ENCODE results near the gene RPP25L.
"Not testable (repeated sequence)": the region's sequence is repeated elsewhere in the genome, so short reads cannot be mapped to it uniquely, and the experiment has no call there.

Gene RPP25L
- 7.3 reads per million, percentile 26 among the genes with 10 or more reads in this experiment for total RNA-seq

- DNase-seq: peak; percentile 78
Observed at GRCh38 chr9:34611811-34612787, at the start of gene RPP25L. TSS of gene RPP25L (minus strand) at chr9:34612097. CDS start at chr9:34611296, 801 bp downstream.

- no peak for DNase-seq
Observed at GRCh38 chr9:34659592-34660253, 47.8 kb upstream of the RPP25L start.

GRCh38 chr9:34658461-34658860 lies 46.6 kb upstream of the RPP25L start:
- no peak for DNase-seq

GRCh38 chr9:34656992-34657391 lies 45.1 kb upstream of the RPP25L start:
- no peak for DNase-seq

GRCh38 chr9:34655394-34655793 lies 43.5 kb upstream of the RPP25L start:
- no peak for DNase-seq

GRCh38 chr9:34654323-34655051 lies 42.6 kb upstream of the RPP25L start:
- DNase-seq: no peak

- no peak for DNase-seq
Observed at GRCh38 chr9:34653151-34654072, 41.5 kb upstream of the RPP25L start.

- no peak for DNase-seq
Observed at GRCh38 chr9:34652602-34653000, 40.7 kb upstream of the RPP25L start.

- no peak for DNase-seq
Observed at GRCh38 chr9:34651876-34652601, 40.1 kb upstream of the RPP25L start, which contains the start of gene IL11RA. TSS of gene IL11RA (plus strand) at chr9:34652185. CDS start at chr9:34655218, 3,033 bp downstream.

GRCh38 chr9:34651321-34651720 lies 39.4 kb upstream of the RPP25L start:
- DNase-seq: no peak

- DNase-seq: no peak
Observed at GRCh38 chr9:34650816-34651215, 38.9 kb upstream of the RPP25L start.

GRCh38 chr9:34648673-34649072 lies 36.8 kb upstream of the RPP25L start:
- DNase-seq: no peak

- no peak for DNase-seq
Observed at GRCh38 chr9:34647651-34648050, 35.8 kb upstream of the RPP25L start.

GRCh38 chr9:34647084-34647403 lies 35.1 kb upstream of the RPP25L start:
- DNase-seq: no peak

GRCh38 chr9:34646211-34647083 lies 34.5 kb upstream of the RPP25L start, which contains the start of gene GALT:
TSS of gene GALT (plus strand) at chr9:34646675. CDS start at chr9:34646705, 30 bp downstream.
- DNase-seq: peak; percentile 96

GRCh38 chr9:34644766-34645314 lies 32.9 kb upstream of the RPP25L start:
- DNase-seq: no peak

GRCh38 chr9:34642679-34643078 lies 30.8 kb upstream of the RPP25L start:
- DNase-seq: no peak

- DNase-seq: not testable (repeated sequence)
Observed at GRCh38 chr9:34639322-34639721, 27.4 kb upstream of the RPP25L start.

- DNase-seq: no peak
Observed at GRCh38 chr9:34638138-34638445, 26.2 kb upstream of the RPP25L start.

Measured in effector CD4-positive, alpha-beta T cell (primary cell).